Transverse colon (tissue), 4 donors: ENCODE data around the gene GFRA1. TPM values are rescaled to one million over a fixed set of nuclear protein-coding genes. Genes with fewer than 3 reads are reported as not detected.

ENCODE experiments used
- DNase-seq: peaks from one replicate; pipeline ENCODE4 v3.0.0-alpha.2; 2019
- H3K27ac ChIP-seq, 4 donors: fragments of 200-600 bp; sonication (generic); 2 replicates each; pipeline ENCODE4 v1.5.1; 2016 to 2018; ENCODE audit warnings: inconsistent platforms in 4 of 4
- H3K27me3 ChIP-seq: fragments of 200-600 bp; sonication (generic); 2 replicates; pipeline ENCODE4 v1.5.1; 2017; ENCODE audit warnings: inconsistent platforms
- H3K36me3 ChIP-seq, 4 donors: fragments of 200-600 bp; sonication (generic); 2 replicates each; pipeline ENCODE4 v1.5.1; 2017 to 2019; ENCODE audit warnings: inconsistent platforms in 4 of 4
- H3K4me1 ChIP-seq, 4 donors: fragments of 200-600 bp; sonication (generic); 2 replicates each; pipeline ENCODE4 v1.5.1; 2017 to 2020; ENCODE audit warnings: inconsistent platforms in 4 of 4
- H3K4me3 ChIP-seq, 4 donors: fragments of 200-600 bp; sonication (generic); 1 replicate in 1 of 4; 2 replicates in 3 of 4; pipeline versions ENCODE4 v1.5.1 to v1.6.1; 2017 to 2019; ENCODE audit warnings: inconsistent platforms in 4 of 4
- H3K9me3 ChIP-seq, 2 donors: fragments of 200-600 bp; sonication (generic); 2 replicates each; pipeline ENCODE4 v1.5.1; 2017 to 2019; ENCODE audit warnings: inconsistent platforms in 2 of 2
- EP300 ChIP-seq: sonication (generic); formaldehyde crosslinking; IDR thresholded peaks from one replicate; pipeline ENCODE4 v1.6.1; 2017; ENCODE audit warnings: antibody characterized with exemption, low read depth
- POLR2A ChIP-seq: fragments of 450-650 bp; IDR thresholded peaks from one replicate; pipeline ENCODE4 v1.6.1; 2016; ENCODE audit warnings: antibody characterized with exemption, mild to moderate bottlenecking, moderate library complexity
- POLR2AphosphoS5 ChIP-seq, 3 donors: sonication (generic); formaldehyde crosslinking; IDR thresholded peaks; one replicate each; pipeline ENCODE4 v1.6.1; 2016; ENCODE audit warnings: antibody characterized with exemption in 3 of 3
- WGBS, 2 donors: methylation state at CpG; one replicate each; pipeline ENCODE4 v1.1.5; 2018; ENCODE audit warnings: low coverage in 1 of 2; 5-methylcytosine and 5-hydroxymethylcytosine counted together
- in situ Hi-C, 4 donors: fragments of 200-750 bp; cut with MboI; loops; one replicate each; pipeline versions ENCODE4 v1.15.0 to v1.15.1; 2017; ENCODE audit warnings: low sequenced_read_pairs in 3 of 4, low pct_ligation_motif_present in 1 of 4, low pct_unique_long_range_greater_than_20kb in 1 of 4
- intact Hi-C: fragments of 100-400 bp; cut with DNase I; formaldehyde crosslinking; loops from one replicate; pipeline ENCODE4 v1.15.1; 2023; ENCODE audit warnings: low total_unique reads
- total RNA-seq, 4 donors: library from RNA; depleted of rRNA; stranded (reverse); fragments of >200 nt; gene quantifications; one replicate each; pipeline ENCODE4 v1.1.0, GENCODE V29; 2016
- TF ChIP-seq, protein P1 (sequence below), 5 experiments: fragments of 200-600 bp in 3 of 5; fragments of 450-650 bp in 2 of 5; sonication (generic) in 3 of 5; IDR thresholded peaks; 1 replicate in 2 of 5; 2 replicates in 3 of 5; pipeline ENCODE4 v1.5.1; 2016 to 2017; ENCODE audit warnings: antibody characterized with exemption in 5 of 5, inconsistent platforms in 3 of 5, mild to moderate bottlenecking in 2 of 5, moderate library complexity in 1 of 5

Gene GFRA1
- total RNA-seq, 4 donors from 2014 or later, result 12.0 to 32.8 (median 17.3) TPM

DNA sequence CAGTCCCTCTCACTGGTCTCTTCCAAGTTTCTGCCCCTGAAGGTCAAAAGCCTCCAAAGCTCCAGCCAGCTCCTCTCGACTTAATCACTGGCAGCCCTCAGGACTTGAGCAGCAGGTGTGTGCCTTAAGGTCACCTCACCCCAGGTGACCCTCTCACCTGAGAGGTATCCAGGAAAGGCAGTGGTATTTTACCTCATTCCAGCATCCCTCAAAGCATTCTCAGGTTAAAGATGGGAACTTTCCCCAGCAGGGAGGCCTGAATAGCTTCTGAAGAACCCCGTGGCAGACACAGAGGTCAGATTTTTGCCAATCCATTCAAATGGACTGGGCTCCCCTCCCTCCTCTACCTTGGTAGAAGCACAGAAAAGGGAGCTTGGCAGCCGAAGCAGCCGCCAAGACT, 148.2 kb downstream of the GFRA1 start:
- Histone ChIP-seq H3K27ac (no peak overlapping the region), H3K4me1 (no peaks in the 10 kb centered on the region), H3K4me3 (no peak overlapping the region), H3K9me3 (peaks cover 0 to 3% of the 10 kb centered on the region in 2 donors), H3K36me3 (no peaks in the 10 kb centered on the region), H3K27me3 (no peaks in the 10 kb centered on the region)
- intact Hi-C loops (no loop called here), in situ Hi-C loops (no loop called here)
- TF ChIP-seq POLR2A, result no peak
- TF ChIP-seq, protein P1, sequence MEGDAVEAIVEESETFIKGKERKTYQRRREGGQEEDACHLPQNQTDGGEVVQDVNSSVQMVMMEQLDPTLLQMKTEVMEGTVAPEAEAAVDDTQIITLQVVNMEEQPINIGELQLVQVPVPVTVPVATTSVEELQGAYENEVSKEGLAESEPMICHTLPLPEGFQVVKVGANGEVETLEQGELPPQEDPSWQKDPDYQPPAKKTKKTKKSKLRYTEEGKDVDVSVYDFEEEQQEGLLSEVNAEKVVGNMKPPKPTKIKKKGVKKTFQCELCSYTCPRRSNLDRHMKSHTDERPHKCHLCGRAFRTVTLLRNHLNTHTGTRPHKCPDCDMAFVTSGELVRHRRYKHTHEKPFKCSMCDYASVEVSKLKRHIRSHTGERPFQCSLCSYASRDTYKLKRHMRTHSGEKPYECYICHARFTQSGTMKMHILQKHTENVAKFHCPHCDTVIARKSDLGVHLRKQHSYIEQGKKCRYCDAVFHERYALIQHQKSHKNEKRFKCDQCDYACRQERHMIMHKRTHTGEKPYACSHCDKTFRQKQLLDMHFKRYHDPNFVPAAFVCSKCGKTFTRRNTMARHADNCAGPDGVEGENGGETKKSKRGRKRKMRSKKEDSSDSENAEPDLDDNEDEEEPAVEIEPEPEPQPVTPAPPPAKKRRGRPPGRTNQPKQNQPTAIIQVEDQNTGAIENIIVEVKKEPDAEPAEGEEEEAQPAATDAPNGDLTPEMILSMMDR (IDR thresholded peaks at IDR 0.05), result no peak
- no peak for TF ChIP-seq POLR2AphosphoS5 (IDR thresholded peaks at IDR 0.05)
- TF ChIP-seq EP300, result no peak
- WGBS, 2 donors, result 47 to 70% methylated on average over 2 to 4 of the region's 4 CpGs
- DNase-seq, result no peak

DNA sequence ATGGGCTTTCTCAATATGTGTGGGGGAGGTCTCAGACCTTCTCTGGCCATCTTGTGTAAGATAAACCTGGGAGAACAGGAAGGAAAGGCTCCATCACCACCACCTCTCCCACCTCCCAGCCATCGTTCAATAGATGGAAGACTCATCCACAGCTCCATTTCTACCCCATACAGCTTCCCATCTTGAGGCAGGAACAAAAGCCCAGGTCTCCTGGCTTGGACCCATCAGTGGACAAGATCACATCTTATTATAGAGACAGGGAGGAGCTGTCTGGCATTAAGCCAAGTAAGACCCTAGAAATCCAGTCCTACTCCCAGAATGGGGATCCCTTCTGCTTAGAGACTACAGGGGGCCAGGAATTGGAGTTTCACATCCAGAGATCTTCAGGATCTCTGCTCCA, 150.3 kb downstream of the GFRA1 start:
- H3K36me3 ChIP-seq, result no peaks in the 10 kb centered on the region
- TF ChIP-seq EP300, result no peak
- no peak for TF ChIP-seq POLR2AphosphoS5 (IDR thresholded peaks at IDR 0.05)
- TF ChIP-seq, protein P1 (IDR thresholded peaks at IDR 0.05), result no peak
- 67 to 79% methylated on average over 1 of the region's 1 CpG for WGBS, 2 donors
- in situ Hi-C loops, result no loop called here
- no peaks in the 10 kb centered on the region for H3K9me3 ChIP-seq
- H3K27ac ChIP-seq, result no peak overlapping the region
- no peak for DNase-seq
- intact Hi-C loops, result no loop called here
- H3K4me3 ChIP-seq, result no peak overlapping the region
- no peaks in the 10 kb centered on the region for H3K27me3 ChIP-seq
- H3K4me1 ChIP-seq, result no peaks in the 10 kb centered on the region

DNA sequence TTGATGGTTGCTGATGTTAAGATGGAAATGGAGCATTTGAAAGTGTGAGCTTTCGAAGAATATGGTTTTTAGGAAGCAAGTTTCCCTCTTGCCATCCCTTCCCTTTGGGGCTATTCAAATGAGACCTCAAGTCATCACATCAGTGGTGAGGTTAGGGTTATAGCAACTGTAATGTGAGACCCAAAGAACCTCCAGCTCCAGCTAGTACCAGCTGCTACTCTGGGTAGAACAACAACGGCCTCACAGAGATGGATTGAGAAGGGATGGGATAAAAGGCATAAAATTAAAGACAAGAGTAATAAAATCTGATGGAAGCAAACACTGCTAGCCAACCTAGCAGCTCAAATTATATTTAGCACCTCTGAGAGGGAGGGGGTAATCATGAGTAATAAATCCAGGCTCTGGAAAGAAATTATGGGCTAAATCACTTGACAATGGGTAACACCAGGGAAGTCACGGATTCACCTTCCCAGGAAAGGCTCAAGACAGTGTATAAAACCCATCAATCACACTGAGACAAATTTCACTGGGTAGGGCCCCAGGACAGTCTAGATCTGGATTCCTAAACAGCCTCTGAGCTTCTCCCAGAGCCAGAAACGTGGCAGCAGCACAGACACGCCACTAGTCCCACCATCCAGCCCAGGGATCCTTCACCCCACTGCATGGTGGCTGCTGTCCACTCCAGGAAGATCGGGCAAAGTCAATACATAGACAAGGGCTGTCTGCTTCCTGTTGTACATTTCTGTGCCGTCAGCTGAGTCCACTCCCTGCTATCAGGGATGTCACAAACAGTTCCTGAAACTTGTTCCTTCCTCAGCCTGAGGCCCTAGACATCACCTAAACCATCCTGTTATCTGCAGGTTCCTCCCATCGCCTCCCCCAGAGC, 151.1 kb downstream of the GFRA1 start:
- intact Hi-C loops (no loop called here), in situ Hi-C loops (no loop called here)
- TF ChIP-seq, protein P1 (IDR thresholded peaks at IDR 0.05), result no peak
- TF ChIP-seq POLR2AphosphoS5 (IDR thresholded peaks at IDR 0.05), result no peak
- no peak for TF ChIP-seq POLR2A
- TF ChIP-seq EP300, result no peak
- no peaks in the 10 kb centered on the region for H3K9me3 ChIP-seq
- WGBS, 2 donors, result 60% methylated on average over 2 to 8 of the region's 8 CpGs
- no peak for DNase-seq
- H3K27ac ChIP-seq, result no peak overlapping the region
- H3K27me3 ChIP-seq, result no peaks in the 10 kb centered on the region
- no peaks in the 10 kb centered on the region for H3K36me3 ChIP-seq
- no peak overlapping the region for H3K4me3 ChIP-seq
- no peaks in the 10 kb centered on the region for H3K4me1 ChIP-seq

DNA sequence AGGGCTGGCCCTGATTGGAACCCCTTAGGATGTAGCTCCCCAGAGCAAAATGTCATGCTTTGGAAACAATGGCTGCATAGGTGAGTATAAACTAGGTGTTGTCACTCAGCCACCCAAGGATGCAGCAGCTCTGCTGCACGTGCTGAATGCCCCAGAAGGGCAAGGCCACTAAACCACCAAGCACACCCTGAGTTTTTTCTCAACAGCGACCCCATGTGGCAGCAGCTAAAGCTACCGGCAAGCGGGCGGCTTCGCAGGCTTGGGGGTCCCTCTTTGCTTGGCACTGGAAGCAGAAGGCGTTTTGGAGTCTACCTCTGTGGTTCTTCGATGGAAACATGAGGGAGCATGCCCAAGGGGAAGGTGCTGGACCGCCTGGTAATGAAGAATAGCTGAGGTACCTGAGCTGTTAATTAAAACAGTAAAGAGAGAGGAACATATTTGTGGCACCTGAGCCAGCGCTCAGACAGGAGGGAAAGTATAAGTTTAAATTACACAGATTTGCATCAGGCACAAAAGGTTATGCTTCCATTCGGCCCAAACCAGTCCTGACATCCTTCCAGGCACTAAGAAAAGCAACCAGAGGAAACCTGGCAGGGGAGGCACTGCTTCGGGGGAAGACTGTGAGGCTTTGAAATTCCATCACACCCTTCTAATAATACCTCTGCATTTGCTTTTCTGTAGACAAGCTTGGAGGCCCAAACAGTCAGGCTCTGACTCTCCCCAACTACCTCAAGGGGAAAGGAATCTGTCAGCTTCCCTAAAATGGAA, 152.1 kb downstream of the GFRA1 start:
- Histone ChIP-seq H3K4me1 (no peaks in the 10 kb centered on the region), H3K36me3 (no peaks in the 10 kb centered on the region), H3K4me3 (no peak overlapping the region), H3K27ac (no peak overlapping the region), H3K9me3 (no peaks in the 10 kb centered on the region), H3K27me3 (no peaks in the 10 kb centered on the region)
- TF ChIP-seq, protein P1 (IDR thresholded peaks at IDR 0.05), result no peak
- no peak for TF ChIP-seq POLR2A
- no peak for TF ChIP-seq POLR2AphosphoS5 (IDR thresholded peaks at IDR 0.05)
- TF ChIP-seq EP300, result no peak
- no peak for DNase-seq
- 68 to 75% methylated on average over 4 to 12 of the region's 12 CpGs for whole genome bisulfite sequencing, 2 donors
- intact Hi-C loops, result no loop called here
- in situ Hi-C loops, result no loop called here
